SIG-M5 treated with dmso at 0.1 percent for 504 hours (cell line): ENCODE results near the gene BDNF.

Experiments
- DNase-seq: peaks from one replicate; lab custom pipeline; 2025; ENCODE audit not compliant: unreplicated experiment; lab: John Stamatoyannopoulos, UW

Gene BDNF

DNA sequence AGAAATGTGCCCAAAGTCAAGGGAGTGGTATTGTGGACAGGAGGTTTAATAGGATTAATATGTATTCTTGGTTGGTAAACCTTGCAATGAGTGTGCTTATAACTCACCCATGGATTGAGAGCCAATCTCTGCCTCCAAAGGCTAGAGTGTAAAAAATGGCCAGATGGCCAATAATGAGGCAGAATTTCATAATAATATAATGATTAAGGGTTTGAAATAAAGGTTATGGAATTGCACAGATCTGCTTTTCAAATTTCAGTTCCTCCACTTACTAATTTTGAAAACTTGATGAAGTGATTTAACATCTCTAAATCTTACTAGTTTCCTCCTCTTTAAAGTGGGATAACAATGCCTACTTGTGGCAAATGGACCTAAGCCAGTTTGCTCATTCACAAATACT lies 94.8 kb downstream of the BDNF start:
- no peak for DNase-seq
